DMS 273 (cell line): ENCODE results near the gene MCL1.
"Not testable (repeated sequence)": the region's sequence is repeated elsewhere in the genome, so short reads cannot be mapped to it uniquely, and the experiment has no call there.

Source experiments
- DNase-seq: peaks from one replicate; lab custom pipeline; 2025; ENCODE audit not compliant: unreplicated experiment; lab: John Stamatoyannopoulos, UW

MCL1 gene

GRCh38 chr1:150603711-150604110 lies 24.3 kb upstream of the MCL1 start:
- no peak for DNase-seq

- not testable (repeated sequence) for DNase-seq
Observed at GRCh38 chr1:150602372-150602771, 23.0 kb upstream of the MCL1 start.

- no peak for DNase-seq
Observed at GRCh38 chr1:150601540-150601939, 22.1 kb upstream of the MCL1 start.

DNA sequence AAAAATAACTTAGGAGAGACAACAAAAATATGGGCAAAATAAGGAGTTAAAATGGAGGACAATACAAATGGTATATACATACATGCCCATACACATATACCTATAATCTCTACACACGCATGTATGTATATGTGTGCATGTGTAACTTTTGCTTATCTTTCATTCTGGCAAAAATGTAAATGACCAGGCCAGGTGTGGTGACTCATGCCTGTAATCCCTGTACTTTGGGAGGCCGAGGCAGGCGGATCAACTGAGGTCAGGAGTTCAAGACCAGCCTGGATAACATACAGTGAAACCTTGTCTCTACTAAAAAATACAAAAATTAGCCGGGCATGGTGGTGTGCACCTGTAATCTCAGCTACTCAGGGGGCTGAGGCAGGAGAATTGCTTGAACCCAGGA lies 18.9 kb upstream of the MCL1 start:
- not testable (repeated sequence) for DNase-seq

- DNase-seq = no peak
Observed at GRCh38 chr1:150596976-150597375, 17.6 kb upstream of the MCL1 start.

DNA sequence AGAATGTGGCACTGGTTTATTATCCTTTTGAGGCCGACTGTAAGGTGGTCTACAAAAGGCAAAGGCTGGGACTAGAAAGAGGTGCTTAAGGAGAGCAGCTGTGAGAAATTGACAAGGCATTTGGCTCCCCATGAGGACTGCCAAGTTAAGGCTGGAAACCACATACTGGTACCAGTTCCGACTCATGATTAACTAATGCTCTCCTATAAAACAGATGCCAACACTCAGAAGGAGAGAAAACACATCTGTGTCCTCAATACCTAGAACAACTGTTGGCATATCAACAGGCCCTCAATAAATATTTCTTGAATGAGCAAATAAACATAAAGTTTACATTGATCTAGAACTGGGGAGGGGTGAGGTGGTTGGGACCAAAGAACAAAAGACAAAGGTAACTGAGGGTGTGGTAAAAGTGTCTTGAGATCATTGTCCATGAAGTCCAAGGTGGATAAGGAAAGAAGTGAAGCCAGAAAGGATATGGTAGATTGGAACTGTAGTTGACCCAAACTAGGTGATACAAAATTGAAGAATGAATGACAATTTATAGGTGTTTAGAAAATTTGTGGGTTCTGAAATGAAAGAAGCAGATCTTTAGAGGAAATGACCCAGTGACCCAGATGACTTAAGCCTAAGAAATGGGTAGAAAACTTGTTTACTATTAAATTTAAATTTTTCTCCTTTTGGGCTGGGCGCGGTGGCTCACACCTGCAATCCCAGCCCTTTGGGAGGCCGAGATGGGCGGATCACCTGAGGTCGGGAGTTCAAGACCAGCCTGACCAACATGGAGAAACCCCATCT lies 16.9 kb upstream of the MCL1 start:
- peak; percentile 94 for DNase-seq

DNA sequence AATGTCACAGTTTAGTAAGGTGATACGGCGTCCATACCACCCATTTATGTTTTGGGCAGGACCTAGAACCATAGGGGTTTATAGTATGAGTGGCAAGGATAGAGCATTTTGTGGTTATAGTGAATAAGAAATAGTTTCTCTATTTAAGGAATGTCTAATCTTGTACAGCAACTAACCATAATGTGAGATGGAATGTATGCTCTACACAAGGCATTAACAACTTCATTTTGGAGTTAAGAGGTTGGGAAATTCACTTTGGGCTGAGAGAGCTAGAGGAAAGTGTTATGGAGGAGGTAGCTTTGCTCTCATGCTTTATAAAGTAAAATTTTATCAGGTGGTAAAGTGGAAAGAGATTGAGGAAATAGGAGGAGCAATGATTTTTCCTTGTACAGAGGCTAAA lies 3.0 kb upstream of the MCL1 start:
- no peak for DNase-seq

DNA sequence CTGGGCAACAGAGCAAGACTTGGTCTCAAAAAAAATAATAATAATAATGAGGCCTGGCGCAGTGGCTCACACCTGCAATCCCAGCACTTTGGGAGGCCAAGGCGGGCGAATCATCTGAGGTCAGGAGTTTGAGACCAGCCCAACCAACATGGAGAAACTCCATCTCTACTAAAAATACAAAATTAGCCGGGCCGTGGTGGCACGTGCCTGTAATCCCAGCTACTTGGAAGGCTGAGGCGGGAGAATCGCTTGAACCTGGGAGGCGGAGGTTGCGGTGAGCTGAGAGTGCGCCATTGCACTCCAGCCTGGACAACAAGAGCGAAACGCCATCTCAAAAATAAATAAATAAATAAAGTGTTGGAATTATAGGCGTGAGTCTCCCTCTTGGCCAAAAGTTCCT lies 2.6 kb upstream of the MCL1 start:
- not testable (repeated sequence) for DNase-seq

- DNase-seq = not testable (repeated sequence)
Observed at GRCh38 chr1:150581437-150581836, 2.0 kb upstream of the MCL1 start.

DNA sequence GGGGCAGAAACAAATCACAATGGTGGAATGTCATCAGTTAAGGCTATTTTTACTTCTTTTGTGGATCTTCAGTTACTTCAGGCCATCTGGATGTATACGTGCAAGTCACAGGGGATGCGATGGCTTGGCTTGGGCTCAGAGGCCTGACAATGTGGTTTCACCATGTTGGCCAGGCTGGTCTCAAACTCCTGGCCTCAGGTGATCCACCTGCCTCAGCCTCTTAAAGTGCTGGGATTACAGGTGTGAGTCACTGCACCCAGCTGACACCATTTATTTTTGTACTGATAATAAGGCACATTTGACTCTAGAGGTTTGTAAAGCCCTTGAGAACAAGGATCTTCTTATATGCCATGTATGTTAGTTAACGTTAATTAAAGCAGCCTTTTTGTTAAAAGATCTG lies 1.6 kb upstream of the MCL1 start:
- DNase-seq = not testable (repeated sequence)

DNA sequence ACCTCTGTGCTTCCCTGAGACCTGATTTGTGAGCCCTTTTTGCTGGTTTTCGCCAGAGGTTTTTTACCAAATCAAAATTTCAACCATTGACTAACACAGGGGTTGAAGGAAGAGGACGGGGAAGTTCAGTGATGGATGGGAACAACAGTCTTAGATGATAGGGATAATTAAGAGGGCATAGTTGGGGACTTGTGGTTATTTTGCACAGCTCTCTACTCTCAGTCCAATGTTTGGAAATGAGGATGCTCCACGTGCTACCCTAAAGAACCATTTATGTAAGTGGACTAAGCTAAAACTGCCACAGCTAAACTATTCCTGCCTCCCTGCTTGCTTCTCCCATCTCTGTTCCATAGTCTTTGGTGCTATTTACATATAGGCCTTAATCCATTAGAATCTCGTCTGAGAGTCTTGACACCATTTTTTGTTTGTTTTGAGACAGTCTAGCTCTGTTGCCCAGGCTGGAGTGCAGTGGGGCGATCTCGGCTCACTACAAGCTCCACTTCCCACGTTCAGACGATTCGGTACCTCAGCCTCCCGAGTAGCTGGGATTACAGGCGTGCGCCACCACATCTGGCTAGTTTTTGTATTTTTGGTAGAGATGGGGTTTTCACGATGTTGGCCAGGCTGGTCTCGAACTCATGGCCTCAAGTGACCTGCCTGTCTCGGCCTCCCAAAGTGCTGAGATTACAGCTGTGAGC lies 684 bp upstream of the MCL1 start:
- DNase-seq = no peak

DNA sequence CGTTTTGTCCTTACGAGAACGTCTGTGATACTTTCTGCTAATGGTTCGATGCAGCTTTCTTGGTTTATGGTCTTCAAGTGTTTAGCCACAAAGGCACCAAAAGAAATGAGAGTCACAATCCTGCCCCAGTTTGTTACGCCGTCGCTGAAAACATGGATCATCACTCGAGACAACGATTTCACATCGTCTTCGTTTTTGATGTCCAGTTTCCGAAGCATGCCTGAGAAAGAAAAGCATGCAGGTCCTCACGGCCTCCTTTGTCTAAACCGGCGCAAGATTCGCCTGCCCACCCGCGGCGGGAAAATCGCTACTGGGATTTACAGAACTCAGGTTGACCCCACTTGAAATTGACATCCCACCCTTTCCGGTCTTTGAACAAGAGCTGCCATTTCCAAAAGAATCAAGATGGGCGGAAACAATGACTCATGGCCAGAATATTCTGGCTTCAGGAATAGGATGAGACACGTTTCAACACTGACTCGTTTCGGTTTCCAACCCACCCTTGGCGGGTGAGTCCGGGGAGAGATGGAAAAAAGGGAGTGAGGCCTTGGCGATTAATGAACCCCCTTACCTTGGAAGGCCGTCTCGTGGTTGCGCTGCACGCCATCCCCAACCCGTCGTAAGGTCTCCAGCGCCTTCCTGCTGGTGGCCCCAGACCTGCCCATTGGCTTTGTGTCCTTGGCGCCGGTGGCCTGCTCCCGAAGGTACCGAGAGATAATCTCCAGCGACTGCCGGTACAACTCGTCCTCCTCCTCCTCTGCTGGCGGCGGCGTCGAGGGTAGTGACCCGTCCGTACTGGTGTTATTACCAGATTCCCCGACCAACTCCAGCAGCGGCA lies 919 bp downstream of the MCL1 start:
- DNase-seq = peak; percentile 100

DNA sequence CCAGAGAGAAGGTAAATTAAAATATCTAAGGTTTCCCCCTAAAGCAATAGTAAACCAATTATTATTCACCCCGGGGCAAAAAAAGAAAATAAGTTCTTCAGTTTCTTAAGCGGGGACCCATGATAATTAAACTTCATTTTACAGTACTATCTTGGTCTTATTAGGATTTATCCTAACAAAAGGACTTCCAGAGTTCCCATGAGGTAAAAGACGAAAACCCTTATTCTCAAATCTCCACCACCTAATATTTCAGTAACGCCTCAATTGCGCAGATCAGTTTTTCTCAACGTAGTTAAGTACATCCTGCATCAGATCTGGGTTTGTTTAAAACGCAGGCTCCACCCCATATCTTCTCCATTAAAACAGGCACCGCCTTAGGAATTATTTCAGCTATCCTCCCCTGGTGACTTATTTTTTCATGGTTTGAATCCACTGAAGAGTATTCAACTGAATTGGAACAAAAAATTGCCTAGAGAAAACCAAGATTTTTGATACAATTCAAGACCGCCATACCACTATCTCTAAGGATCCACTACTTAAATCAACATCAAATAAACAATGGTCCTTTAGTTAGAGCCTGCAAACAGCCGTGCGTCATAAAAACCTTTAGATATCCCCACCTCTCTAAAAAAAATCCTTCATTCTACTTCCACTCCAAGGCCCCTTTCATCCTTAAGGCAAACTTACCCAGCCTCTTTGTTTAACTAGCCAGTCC lies 1.7 kb downstream of the MCL1 start:
- DNase-seq = peak; percentile 98

GRCh38 chr1:150576794-150577556 lies 2.4 kb downstream of the MCL1 start:
- peak; percentile 96 for DNase-seq

GRCh38 chr1:150576367-150576711 lies 3.1 kb downstream of the MCL1 start:
- DNase-seq = no peak

- peak; percentile 91 for DNase-seq
Observed at GRCh38 chr1:150575518-150576366, 3.7 kb downstream of the MCL1 start.

- DNase-seq = no peak
Observed at GRCh38 chr1:150575072-150575489, 4.3 kb downstream of the MCL1 start.

- no peak for DNase-seq
Observed at GRCh38 chr1:150574260-150575071, 4.9 kb downstream of the MCL1 start.
